TTC549 (cell line): ENCODE measurements around the gene ARHGEF28.

Source experiments
- FAIRE-seq: peaks from 2 replicates; lab custom pipeline; 2012; peaks lifted over from hg19 to GRCh38; lab: Jason Lieb, UNC

ARHGEF28 gene

DNA sequence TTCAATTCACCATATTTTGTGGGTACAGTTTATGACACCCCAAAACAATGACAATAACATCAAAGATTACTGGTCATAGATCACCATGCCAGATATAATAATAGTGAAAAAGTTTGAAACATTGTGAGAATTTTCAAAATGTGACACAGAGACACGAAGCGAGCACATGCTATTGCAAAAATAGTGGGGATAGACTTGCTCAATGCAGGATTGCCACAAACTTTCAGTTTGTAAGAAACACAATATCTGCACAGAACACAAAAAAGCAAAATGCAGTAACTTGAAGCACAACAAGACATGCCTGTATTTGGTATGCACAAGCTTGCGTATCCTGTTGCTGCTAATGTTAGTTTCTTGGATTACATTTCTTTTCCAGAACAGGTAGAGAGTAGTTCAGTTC, 35.8 kb downstream of the ARHGEF28 start:
- no peak for FAIRE-seq

DNA sequence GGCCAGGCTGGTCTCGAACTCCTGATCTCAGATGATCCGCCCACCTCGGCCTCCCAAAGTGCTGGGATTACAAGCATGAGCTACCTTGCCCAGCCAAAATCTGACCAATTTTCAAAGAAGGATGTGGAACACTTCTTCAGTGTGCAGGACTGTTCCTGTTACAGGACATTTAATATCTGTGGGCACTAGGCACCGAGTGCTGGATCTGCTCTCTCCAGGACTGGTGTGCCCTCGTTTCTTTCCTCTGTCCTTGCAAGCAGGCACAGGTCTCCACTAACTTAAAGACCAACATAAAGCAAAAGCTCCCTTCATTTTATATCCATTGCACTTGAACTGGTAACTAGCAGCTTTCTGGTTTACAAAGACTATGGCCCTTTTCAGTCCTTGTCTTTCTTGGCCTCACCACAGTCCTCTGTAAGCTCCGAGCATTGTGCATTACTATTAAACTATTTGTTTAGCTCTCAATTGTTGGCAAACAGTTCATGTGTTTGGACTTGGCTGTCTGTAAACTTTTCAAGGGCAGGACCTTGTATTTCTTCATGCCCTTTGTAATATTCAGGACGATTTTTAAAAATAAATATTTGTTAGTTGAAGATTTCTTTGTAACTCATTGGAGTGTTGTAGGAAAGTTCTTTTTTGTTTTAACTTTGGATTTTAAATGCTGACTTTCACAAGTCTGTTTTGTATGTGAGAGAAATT, 37.3 kb downstream of the ARHGEF28 start:
- FAIRE-seq, result no peak

DNA sequence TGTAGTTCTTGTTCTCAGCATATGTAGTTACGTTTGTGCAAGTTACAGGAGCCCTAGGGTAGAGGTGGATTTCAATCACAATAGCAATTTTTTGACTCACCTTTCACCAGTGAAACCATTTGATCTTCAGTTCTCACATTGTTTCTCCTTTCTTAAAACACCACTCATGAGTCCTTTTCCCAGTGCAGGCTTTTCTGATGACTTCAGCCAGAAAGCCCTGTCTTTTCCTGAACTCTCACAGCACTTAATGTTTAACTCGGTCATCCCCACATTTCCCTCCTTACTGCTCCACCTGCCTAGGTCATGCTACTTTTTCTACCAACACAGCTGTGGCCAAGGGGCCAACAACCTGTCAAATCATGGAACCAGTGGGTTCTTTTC, 37.9 kb downstream of the ARHGEF28 start:
- FAIRE-seq, result no peak

DNA sequence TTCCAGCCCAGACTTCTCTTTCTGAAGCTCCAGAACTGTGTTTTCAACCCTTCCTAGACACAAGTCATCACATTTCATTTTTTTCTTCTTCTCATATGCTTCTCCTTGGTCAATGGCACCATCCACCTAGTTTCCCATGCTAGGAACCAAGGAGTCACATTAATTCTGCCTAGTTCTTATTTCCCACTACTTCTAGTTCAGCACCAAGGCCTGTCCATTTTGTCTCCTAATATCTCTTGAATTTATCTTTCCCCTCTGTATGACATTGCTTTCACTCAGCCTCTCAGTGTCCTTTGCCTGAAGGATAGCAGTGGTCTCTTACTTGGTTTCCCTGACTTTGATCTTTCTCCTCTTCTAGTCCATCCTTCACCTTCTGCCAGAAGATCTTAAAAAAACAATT, 38.8 kb downstream of the ARHGEF28 start:
- no peak for FAIRE-seq

DNA sequence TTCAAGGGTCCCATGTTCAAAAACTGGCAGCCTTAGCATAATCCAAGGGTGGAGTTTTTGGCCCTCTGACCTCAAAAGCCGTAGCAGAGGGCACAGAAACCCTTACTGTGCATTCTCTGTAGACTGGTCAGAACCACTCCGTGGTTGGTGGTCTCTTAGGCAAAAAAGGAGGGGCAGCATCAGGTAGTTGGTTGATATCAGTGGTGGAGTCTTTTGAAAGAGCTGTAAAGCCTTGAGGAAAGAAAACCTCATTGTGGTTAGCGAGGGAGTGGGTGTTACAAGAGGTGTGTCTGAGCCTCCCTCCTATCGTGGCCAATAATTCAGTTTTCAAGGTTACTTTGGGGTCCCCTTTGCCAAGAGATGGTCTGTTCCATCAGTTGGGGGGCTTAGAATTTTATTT, 40.9 kb downstream of the ARHGEF28 start:
- FAIRE-seq, result no peak

DNA sequence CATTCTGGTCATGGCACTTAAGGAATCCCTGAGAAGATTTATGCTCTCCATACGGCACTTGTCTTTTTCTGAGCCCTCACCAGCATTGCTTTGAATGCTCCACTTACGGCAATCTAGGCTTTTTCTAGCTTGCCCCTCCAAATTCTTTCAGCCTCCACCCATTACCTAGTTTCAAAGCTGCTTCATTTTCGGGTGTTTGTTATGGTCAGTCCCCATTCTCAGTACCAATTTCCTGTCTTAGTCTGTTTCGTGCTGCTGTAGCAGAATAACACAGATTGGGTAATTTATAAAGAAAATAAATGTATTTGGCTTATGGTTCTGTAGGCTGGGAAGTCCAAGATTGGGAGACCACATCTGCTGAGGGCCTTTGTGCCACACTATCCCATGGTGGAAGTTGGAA, 42.0 kb downstream of the ARHGEF28 start:
- no peak for FAIRE-seq

DNA sequence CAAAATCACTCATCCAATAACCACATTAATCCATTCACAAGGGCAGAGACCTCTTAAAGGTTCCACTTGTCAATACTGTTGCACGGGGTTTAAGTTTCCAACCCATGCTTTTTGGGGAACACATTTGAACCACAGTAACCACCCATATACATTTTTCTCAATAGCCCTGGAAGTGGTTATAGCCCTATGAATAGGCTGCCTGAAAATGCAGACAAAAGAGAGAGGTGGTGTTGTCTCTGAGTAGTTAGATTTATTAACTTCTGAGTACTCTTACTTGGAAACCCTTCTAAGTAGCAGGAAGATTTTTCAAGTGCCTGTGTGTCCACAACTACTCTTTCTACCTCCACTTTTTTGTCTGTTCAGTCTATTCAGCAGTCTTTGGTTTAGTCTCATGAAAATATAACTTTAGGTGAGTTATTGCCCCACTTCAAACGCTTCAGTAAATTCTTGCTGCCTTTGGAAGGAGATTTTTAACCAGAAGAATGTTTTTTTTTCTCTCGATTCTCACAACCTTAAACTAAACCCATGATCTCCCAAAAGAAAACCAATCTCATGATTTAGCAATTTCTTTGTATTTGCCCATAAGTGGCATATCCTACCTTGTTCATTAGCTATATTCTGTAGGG, 42.6 kb downstream of the ARHGEF28 start:
- no peak for FAIRE-seq

DNA sequence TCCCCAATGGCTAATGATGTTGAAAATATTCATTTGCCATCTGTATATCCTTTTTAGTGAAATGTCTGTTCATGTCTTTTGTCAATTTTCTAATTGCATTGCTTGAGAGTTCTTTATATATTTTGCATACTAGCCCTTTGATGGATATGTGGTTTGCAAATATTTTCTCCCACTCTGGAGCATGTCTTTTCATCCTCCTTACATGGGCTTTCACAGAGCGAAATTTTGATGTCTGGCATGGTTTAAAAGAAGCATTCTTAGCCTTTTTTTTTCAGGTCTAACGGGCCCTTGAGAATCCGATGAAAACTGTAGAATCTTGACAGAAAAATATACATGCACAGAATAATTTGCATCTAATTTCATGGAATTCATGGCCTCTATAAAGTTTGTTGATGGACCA, 44.7 kb downstream of the ARHGEF28 start:
- no peak for FAIRE-seq

DNA sequence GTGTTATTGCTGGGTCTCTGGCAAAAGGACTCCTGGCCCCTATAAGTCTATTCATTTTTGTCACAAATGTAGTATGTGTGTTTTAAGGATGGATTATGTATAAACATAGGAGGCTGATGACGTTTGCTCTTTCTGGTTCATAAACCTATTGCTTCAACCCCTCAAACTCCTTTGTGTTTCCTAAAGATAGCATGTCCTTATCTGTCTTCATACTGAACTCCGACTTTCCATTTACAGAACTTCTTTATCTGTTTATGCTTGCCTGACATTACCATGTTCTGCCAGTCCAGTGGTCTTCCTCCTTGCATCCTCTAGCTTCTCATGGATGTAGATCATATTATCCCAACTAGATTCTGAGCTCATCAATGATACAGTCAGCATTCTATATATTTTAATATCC, 46.1 kb downstream of the ARHGEF28 start:
- FAIRE-seq, result no peak

DNA sequence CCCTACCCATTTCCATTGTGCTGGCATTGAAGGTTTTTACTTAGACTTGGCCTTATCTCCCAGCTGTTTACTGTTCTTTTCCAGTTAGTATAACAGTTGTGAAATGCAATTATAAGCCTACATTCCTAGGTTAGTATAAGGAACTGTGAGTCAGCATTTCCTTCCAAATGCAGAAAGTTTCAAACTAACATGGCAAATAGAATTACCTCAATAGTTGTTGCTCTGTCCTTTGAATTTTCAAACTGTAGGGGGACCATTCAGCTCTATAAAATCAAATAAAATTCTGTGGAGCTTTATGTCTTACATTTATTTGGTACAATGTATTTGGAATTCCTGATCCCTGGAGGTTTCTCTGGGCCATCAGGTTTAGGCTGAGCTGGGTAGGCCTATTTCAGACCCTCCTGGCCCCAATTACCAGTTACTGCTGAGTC, 47.2 kb downstream of the ARHGEF28 start:
- no peak for FAIRE-seq

DNA sequence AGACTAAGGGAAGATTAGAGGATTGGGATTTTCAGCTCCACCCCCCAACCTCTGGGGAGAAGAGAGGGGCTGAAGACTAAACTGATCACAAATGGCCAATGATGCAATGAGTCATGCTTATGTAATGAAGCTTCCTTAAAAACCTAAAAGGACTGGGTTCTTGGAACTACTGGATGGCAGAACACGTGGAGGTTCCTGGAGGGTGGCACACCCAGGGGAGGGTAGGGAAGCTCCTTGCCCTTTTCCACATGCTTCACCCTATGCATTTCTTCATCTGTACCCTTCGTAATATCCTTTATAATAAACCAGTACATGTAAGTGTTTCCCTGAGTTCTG, 48.6 kb downstream of the ARHGEF28 start:
- FAIRE-seq, result no peak

DNA sequence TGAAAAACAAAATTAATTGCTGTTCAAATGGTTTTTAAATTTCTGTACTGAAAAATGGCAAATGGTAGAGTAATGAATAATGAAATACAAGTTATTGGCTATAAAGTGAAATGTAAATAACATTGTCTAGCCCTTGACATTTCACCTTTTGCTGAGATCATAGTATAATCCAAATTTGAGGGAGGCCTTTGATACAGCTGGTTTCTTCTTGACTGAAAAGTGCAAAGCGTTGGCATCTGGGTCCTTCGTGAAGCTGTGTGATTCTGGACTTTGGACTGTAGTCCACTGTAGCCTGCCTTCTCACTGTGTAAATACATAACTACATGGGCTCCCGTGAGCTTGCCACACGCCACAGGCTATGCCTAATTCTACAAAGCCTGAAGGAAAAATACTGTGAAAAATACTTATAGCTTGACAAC, 52.3 kb downstream of the ARHGEF28 start:
- no peak for FAIRE-seq

DNA sequence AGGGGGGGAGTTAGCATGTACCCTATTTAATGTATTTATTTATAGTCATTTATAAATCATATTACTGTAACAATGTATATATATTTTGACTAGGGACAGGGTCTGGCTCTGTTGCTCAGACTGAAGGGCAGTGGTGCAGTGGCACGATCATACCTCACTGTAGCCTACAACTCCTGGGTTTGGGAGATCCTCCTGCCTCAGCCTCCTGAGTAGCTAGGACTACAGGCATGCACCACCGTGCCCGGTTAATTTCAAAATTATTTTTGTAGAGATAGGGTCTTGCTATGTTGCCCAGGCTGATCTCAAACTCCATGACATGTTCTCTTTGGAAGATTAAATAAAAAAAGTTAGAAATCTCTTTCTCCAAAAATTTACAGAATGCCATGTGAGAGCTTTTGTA, 52.8 kb downstream of the ARHGEF28 start:
- no peak for FAIRE-seq

DNA sequence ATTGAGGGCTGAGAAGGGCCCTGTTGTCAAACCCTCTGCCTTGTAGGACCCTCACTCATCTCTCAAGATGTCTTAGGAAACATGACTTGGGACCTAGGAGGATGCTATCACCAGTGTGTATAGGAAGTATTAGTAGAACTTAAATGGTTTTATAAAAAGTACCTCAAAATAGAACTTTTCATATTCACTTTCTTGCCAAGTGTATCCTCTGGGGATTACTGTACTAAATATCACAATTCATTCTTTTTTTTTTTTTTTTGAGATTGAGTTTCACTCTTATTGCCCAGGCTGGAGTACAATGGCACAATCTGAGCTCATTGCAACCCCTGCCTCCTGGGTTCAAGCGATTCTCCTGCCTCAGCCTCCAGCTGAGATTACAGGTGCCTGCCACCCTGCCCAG, 56.2 kb downstream of the ARHGEF28 start:
- no peak for FAIRE-seq

DNA sequence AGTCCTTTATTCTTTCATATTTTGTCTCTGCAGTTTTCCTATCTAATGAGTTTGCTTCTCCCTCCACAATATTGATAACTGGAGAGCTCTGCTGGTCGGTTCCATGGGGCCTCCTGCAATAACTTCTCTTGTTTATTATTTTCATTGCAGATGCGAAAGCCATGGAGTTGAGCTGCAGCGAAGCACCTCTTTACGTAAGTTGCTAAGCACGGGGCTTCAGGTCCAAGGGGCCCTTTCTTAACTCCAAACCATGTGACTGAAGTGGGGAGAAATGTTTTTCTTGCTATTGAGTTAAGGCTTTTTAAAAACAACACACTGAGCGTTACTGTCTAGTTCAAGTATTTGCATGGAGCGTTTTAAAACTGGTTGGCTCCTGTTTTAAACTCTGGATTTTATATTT, 58.7 kb downstream of the ARHGEF28 start:
- FAIRE-seq, result no peak

DNA sequence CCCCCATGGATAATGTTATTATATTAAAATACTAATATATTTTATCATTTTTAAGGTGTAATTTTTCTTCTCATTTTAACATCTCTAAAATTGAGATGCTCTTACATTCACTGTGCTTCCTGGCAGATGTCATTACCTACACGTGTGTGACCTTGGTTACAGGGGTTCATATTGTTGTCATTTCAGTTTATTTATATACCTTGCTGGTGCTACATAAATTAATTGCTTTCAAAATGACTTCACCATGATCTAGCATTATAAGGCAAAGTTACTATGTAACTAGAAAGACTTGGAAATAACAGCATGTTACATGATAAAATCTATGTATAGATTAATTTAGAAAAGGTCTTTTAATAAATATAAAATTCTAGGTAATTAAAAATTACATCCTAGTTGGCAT, 60.9 kb downstream of the ARHGEF28 start:
- peak; percentile 46 for FAIRE-seq

DNA sequence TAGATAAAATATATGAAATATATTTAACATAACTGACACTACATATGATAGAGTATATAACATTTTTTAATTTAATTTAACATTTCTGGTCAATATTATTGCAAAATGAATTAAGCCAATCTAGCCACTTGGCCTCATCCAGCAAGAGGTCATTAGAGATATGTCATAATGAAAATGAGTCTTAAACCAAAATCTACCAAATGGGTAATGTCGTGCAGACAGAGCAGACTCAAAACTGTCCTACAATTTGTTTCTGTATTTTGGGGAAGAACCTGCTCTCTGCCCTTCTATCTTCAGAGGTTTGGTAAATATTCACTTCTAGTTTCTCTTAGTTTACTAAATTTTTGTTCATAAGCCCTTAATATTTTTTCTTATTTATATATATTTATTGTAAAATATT, 61.4 kb downstream of the ARHGEF28 start:
- FAIRE-seq, result no peak

DNA sequence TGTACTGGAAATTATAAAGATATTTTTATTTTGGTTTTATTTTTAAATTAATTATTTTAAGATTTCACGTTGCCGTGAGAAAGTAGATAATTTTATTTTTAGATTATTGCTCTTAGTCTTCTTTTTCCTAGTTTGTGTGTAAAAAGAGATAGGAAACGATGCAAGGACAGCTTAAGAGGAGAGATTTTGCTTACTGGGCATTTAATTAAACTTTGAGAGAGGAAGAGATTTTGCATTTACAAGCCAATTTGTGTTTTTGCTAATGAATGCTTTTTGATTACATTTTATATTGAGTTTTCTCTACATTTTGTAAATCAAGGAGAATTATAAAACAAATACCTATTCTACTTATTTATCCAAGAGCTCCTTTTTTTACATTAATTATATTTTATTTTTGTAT, 64.0 kb downstream of the ARHGEF28 start:
- FAIRE-seq, result no peak

DNA sequence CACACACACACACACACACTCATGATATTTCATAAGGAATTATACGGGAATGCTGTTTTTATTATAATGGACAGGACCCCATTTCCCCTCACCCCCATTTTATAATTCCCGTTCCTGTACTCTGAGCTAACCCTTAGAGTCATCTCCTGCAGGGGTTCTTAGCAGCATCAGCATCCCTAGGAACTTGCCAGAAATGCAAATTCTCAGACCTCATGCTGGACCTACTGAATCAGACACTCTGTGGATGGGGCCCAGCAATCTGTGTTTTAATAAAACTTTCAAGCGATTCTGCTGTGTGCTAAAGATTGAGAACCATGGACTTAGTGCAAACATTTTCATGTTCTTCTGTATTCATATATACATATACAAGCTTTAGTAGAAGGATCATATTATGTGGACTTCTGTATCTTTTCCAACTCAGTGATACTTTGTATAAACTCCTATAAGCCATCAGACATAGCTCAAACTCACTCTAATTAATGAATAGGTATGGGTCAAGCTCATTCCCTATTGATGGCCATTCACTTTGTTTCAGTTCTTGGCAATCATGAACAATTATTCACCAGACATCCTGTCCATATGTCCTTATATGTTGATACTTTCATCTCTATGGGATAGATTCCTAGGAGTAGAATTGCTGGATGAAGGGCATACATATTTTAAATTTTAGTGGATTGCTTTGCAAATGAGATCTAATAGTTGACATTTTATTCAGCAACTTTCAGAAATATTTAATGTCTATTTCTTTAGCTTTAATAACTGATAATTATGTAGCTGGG, 65.5 kb downstream of the ARHGEF28 start:
- no peak for FAIRE-seq

DNA sequence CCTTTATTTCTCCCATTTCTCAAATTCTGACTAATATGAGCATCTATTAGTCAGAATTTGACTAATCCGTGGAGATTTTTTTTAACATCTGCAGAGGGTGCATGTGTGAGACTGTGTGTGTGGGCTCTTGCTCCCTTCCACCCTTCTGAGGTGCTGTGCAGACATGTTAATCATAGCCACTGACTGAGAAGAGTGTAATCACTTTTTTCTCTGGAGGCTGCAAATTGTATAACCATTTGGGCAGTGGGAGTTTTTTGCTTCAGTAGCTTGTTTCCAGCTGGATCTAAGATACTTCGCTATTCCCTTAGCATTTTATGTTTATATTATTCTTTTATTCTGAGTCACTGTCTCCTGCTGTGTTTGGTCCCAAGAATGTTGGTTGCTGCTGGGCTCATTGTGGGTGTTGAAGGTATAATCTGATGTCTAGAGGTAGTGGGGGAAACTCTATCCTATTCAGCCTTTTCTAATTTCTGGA, 66.2 kb downstream of the ARHGEF28 start:
- no peak for FAIRE-seq

DNA sequence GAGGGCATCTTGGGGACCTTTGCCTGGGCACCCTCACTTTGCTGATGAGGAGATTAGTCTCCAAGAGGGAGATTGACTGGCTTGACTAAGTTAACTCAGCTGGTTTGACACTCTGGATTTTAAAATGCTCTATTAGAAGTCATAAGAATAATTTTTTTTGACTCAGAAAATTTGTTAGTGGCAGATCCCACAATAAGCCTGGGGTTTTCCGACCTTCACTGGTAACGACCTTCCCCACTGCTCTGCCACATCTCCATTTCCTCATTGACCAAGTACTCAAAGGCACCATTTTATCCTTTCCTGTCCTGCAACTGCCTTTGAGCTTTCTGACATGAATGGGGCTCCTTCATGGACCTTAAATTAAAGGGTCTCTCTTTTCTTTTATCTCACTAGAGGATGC, 67.0 kb downstream of the ARHGEF28 start:
- no peak for FAIRE-seq

DNA sequence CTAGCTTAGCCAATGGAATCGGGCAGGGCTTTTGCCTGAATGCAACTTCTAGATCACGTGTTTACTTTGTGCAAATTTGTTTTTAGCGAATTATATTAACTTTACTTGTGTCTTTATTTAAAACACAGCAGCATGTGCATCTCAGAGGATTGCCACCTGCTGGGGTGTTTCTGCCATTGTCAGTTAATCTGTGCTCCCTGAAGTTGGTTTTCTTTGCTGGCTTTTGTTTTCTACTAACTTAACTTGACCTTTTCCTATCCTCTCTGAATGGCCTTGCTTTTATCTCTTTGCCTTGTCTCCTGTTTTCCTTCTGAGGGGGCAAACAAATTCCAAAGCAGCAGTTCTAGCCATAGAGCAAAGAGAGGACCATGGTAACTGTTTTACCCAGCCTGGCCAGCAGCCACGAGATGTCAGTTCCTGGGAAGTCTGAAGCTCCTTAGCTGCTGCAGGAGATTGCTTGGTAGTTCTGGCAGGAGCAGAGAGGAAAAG, 67.6 kb downstream of the ARHGEF28 start:
- no peak for FAIRE-seq

DNA sequence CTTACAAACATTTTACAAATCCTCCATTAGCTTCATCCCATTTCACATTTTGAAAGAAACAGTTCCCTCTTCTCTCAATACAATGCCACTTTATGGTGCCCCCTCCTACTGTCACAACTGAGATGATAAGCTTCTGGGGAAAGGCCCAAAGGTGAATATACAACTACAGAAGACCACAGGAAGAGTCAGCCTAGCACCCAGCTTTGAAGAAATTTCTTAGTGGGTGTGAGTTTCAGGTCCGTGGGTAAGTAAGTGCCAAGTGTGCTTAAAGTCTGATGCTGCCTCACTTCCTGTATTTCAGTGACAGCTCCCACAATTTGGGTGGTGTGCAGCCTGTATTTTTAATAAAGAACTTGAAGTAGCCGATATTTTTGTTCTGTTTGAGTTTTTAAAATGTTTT, 68.1 kb downstream of the ARHGEF28 start:
- no peak for FAIRE-seq
